GM21825 (cell line): ENCODE results near the gene PRR3.
A peak's percentile ranks its signal among the peaks of the same experiment; 100 is the strongest.
"Not testable (repeated sequence)": the region's sequence is repeated elsewhere in the genome, so short reads cannot be mapped to it uniquely, and the experiment has no call there.

Experiments used
- ATAC-seq: cut with Tn5 transposase; IDR thresholded peaks from one replicate; pipeline ENCODE4 v1.9.1; 2021; ENCODE audit warnings: mild to moderate bottlenecking, moderate library complexity; ENCODE audit not compliant: unreplicated experiment

Gene PRR3

GRCh38 chr6:30556906-30557682, at the start of gene PRR3:
Gene PRR3, plus strand, starts transcription at chr6:30557295. Its CDS starts 50 bp downstream, at chr6:30557345.
- ATAC-seq = peak; percentile 46

- ATAC-seq = no peak
These were observed 49.0 kb upstream of the PRR3 start for GRCh38 chr6:30507849-30508827.

GRCh38 chr6:30508890-30509736, 48.0 kb upstream of the PRR3 start:
- ATAC-seq = no peak

GRCh38 chr6:30510419-30511168, 46.5 kb upstream of the PRR3 start:
- ATAC-seq = no peak

GRCh38 chr6:30511169-30511546, 45.9 kb upstream of the PRR3 start:
- ATAC-seq = no peak

- ATAC-seq = no peak
These were observed 43.6 kb upstream of the PRR3 start for GRCh38 chr6:30513451-30513850.

GRCh38 chr6:30515106-30515505, 42.0 kb upstream of the PRR3 start:
- no peak for ATAC-seq

- peak; percentile 71 for ATAC-seq
These were observed 40.9 kb upstream of the PRR3 start for GRCh38 chr6:30515944-30516753.

GRCh38 chr6:30516754-30517076, 40.4 kb upstream of the PRR3 start:
- not testable (repeated sequence) for ATAC-seq

GRCh38 chr6:30517767-30518504, 39.2 kb upstream of the PRR3 start:
- not testable (repeated sequence) for ATAC-seq

GRCh38 chr6:30518505-30519145, 38.5 kb upstream of the PRR3 start:
- ATAC-seq = not testable (repeated sequence)

GRCh38 chr6:30520522-30520921, 36.6 kb upstream of the PRR3 start:
- ATAC-seq = no peak

GRCh38 chr6:30521082-30521481, 36.0 kb upstream of the PRR3 start:
- not testable (repeated sequence) for ATAC-seq

GRCh38 chr6:30521952-30522351, 35.1 kb upstream of the PRR3 start:
- not testable (repeated sequence) for ATAC-seq

- ATAC-seq = not testable (repeated sequence)
These were observed 30.7 kb upstream of the PRR3 start for GRCh38 chr6:30526444-30526843.

GRCh38 chr6:30529349-30529875, 27.7 kb upstream of the PRR3 start:
- ATAC-seq = peak; percentile 52

- no peak for ATAC-seq
These were observed 27.1 kb upstream of the PRR3 start for GRCh38 chr6:30530014-30530413.
